Keratinocyte (primary cell): ENCODE results near the gene STYXL1. TPM values are rescaled to one million over a fixed set of nuclear protein-coding genes. Genes with fewer than 3 reads are reported as not detected.

Experiments
- DNase-seq: peaks from one replicate; pipeline ENCODE4 v3.0.0-alpha.2; 2011; ENCODE audit warnings: low read depth, missing footprints, low spot score
- FAIRE-seq: peaks from 2 replicates; lab custom pipeline; 2011; peaks lifted over from hg19 to GRCh38; lab: Jason Lieb, UNC
- H2AFZ ChIP-seq: 2 replicates; pipeline ENCODE4 v1.6.0; 2012; ENCODE audit warnings: low read length, control low read depth, inconsistent platforms; ENCODE audit not compliant: control insufficient read depth
- H3K27ac ChIP-seq: 2 replicates; pipeline ENCODE4 v1.5.1; 2011; ENCODE audit warnings: low read length; ENCODE audit not compliant: control insufficient read depth, insufficient read depth
- H3K27me3 ChIP-seq: 3 replicates; pipeline ENCODE4 v1.6.0; 2011; ENCODE audit warnings: low read length; ENCODE audit not compliant: control insufficient read depth, insufficient read depth; ENCODE audit errors: extremely low read depth
- H3K36me3 ChIP-seq, 2 experiments: 2 replicates in 1 of 2; 3 replicates in 1 of 2; pipeline ENCODE4 v1.5.1; 2011; ENCODE audit warnings: low read length in 2 of 2, mild to moderate bottlenecking in 1 of 2; ENCODE audit not compliant: control insufficient read depth in 2 of 2, insufficient read depth in 2 of 2; ENCODE audit errors: extremely low read depth in 1 of 2
- H3K4me1 ChIP-seq: 3 replicates; pipeline ENCODE4 v1.5.1; 2011; ENCODE audit warnings: low read length; ENCODE audit not compliant: control insufficient read depth, insufficient read depth; ENCODE audit errors: extremely low read depth
- H3K4me2 ChIP-seq: 3 replicates; pipeline ENCODE4 v1.6.0; 2011; ENCODE audit warnings: low read depth, low read length; ENCODE audit not compliant: control insufficient read depth, insufficient read depth; ENCODE audit errors: extremely low read depth
- H3K4me3 ChIP-seq, 3 experiments: fragments of 200-600 bp in 1 of 3; sonication (generic) in 1 of 3; 2 replicates in 2 of 3; 3 replicates in 1 of 3; pipeline ENCODE4 v1.5.1; 2011 to 2016; ENCODE audit warnings: low read length in 3 of 3, mild to moderate bottlenecking in 3 of 3, control low read depth in 2 of 3, inconsistent platforms in 1 of 3, low read depth in 1 of 3, mixed read lengths in 1 of 3, mixed run types in 1 of 3, moderate library complexity in 1 of 3; ENCODE audit not compliant: control insufficient read depth in 2 of 3, insufficient read depth in 2 of 3; ENCODE audit errors: extremely low read depth in 1 of 3
- H3K79me2 ChIP-seq: 2 replicates; pipeline ENCODE4 v1.6.0; 2012; ENCODE audit warnings: low read length; ENCODE audit not compliant: control insufficient read depth, insufficient read depth
- H3K9ac ChIP-seq: 3 replicates; pipeline ENCODE4 v1.6.0; 2011; ENCODE audit warnings: low read length; ENCODE audit not compliant: control insufficient read depth, insufficient read depth; ENCODE audit errors: extremely low read depth
- H3K9me1 ChIP-seq: 3 replicates; pipeline ENCODE4 v1.6.0; 2011; ENCODE audit warnings: low read length; ENCODE audit not compliant: control insufficient read depth, insufficient read depth; ENCODE audit errors: extremely low read depth
- H3K9me3 ChIP-seq: 2 replicates; pipeline ENCODE4 v1.5.1; 2012; ENCODE audit warnings: low read depth, low read length; ENCODE audit not compliant: control insufficient read depth
- H4K20me1 ChIP-seq: 3 replicates; pipeline ENCODE4 v1.6.0; 2011; ENCODE audit warnings: low read length; ENCODE audit not compliant: control insufficient read depth, insufficient read depth; ENCODE audit errors: extremely low read depth
- EZH2 ChIP-seq: IDR thresholded peaks from one replicate; pipeline ENCODE4 v1.6.1; 2012; ENCODE audit warnings: inconsistent platforms, mild to moderate bottlenecking, low read length, moderate library complexity
- dilution Hi-C: fragments of 300-500 bp; cut with MboI; formaldehyde crosslinking; loops from one replicate; pipeline ENCODE4 v1.7.0; 2020; ENCODE audit warnings: low sequenced_read_pairs; ENCODE audit not compliant: extremely low pct_ligation_motif_present
- polyA plus RNA-seq, 5 experiments: library from polyadenylated mRNA; depleted of rRNA in 3 of 5; stranded (reverse) in 3 of 5; stranded (forward) in 1 of 5; unstranded in 1 of 5; fragments of >200 nt; gene quantifications; 1 replicate in 1 of 5; 2 replicates in 3 of 5; 3 replicates in 1 of 5; pipeline versions ENCODE4 v1.2.1 to v1.2.3, GENCODE V29; 2011 to 2012; ENCODE audit warnings: missing spikeins in 2 of 5, low read depth in 1 of 5, low replicate concordance in 1 of 5
- TF ChIP-seq, protein P1 (sequence below), 3 experiments: IDR thresholded peaks in 1 of 3; conservative IDR thresholded peaks in 1 of 3; optimal IDR thresholded peaks in 1 of 3; 2 replicates in 2 of 3; 3 replicates in 1 of 3; pipeline versions ENCODE3 to v1.5.1; 2011; ENCODE audit warnings: low read length in 3 of 3, mild to moderate bottlenecking in 3 of 3, moderate library complexity in 2 of 3, control low read depth in 1 of 3, inconsistent platforms in 1 of 3; ENCODE audit not compliant: insufficient read depth in 2 of 3; ENCODE audit errors: extremely low read depth in 1 of 3

The STYXL1 gene
- polyA plus RNA-seq, 1 donor (not counting 4 experiments of a cell fraction or from before 2014, with no cell fraction given): 76.2 TPM

DNA sequence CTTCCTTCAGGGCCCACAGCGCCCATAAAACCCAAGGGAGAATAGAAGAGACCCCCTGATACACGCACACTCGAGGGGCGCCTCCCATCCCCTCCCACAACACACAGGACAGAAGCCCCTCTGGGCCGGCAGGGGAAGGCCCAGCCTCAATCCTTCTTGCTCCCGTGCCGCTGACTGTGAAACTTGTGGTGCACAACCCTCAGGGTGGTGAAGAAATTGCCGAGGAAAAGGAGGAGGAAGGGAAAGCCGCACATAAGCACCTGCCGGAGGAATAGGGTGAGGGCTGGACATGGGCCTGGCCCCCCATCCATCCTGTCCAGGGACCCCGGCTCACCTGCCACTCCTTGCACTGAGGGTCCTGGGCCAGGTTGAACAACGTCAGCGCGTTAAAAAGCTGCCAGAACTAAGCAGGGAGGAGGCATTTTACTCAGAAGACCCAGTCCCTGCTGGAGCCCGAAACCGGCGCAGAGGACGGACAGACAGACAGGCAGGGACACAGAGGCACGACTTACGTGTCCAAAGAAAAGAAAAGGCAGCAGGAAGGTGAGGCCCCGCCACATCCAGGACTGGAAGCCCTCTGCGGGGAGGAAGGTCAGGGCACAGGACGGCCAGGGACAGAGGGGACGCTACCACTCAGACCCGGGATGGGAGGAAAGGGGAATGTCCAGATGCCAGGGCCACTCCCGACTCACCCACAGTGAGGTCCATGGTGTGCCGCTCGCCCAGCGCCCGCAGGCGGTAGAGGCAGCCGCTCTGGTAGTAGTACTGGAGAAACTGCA, 60.6 kb downstream of the STYXL1 start:
- H2AFZ ChIP-seq: no peak overlapping the region
- no peaks in the 10 kb centered on the region for H3K27me3 ChIP-seq
- no peak overlapping the region for H3K4me2 ChIP-seq
- H3K9me3 ChIP-seq: no peaks in the 10 kb centered on the region
- TF ChIP-seq, protein P1, sequence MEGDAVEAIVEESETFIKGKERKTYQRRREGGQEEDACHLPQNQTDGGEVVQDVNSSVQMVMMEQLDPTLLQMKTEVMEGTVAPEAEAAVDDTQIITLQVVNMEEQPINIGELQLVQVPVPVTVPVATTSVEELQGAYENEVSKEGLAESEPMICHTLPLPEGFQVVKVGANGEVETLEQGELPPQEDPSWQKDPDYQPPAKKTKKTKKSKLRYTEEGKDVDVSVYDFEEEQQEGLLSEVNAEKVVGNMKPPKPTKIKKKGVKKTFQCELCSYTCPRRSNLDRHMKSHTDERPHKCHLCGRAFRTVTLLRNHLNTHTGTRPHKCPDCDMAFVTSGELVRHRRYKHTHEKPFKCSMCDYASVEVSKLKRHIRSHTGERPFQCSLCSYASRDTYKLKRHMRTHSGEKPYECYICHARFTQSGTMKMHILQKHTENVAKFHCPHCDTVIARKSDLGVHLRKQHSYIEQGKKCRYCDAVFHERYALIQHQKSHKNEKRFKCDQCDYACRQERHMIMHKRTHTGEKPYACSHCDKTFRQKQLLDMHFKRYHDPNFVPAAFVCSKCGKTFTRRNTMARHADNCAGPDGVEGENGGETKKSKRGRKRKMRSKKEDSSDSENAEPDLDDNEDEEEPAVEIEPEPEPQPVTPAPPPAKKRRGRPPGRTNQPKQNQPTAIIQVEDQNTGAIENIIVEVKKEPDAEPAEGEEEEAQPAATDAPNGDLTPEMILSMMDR (optimal IDR thresholded peaks at IDR 0.05 in 1 of 3, IDR thresholded peaks at IDR 0.05 in 1 of 3, conservative IDR thresholded peaks at IDR 0.05 in 1 of 3; ENCODE audit: extremely low read depth in 1 of 3, insufficient read depth in 2 of 3, low read length in 3 of 3): no peak
- TF ChIP-seq EZH2: no peak
- H3K4me3 ChIP-seq: no peak overlapping the region
- H3K79me2 ChIP-seq: no peaks in the 10 kb centered on the region
- H3K9ac ChIP-seq: no peak overlapping the region
- H3K4me1 ChIP-seq: no peaks in the 10 kb centered on the region
- H4K20me1 ChIP-seq: no peaks in the 10 kb centered on the region
- H3K27ac ChIP-seq: no peak overlapping the region
- DNase-seq (no peak), FAIRE-seq (no peak)
- no peaks in the 10 kb centered on the region for H3K9me1 ChIP-seq
- dilution Hi-C loops: no loop called here
- H3K36me3 ChIP-seq: peaks cover 5 to 21% of the 10 kb centered on the region in 2 experiments

DNA sequence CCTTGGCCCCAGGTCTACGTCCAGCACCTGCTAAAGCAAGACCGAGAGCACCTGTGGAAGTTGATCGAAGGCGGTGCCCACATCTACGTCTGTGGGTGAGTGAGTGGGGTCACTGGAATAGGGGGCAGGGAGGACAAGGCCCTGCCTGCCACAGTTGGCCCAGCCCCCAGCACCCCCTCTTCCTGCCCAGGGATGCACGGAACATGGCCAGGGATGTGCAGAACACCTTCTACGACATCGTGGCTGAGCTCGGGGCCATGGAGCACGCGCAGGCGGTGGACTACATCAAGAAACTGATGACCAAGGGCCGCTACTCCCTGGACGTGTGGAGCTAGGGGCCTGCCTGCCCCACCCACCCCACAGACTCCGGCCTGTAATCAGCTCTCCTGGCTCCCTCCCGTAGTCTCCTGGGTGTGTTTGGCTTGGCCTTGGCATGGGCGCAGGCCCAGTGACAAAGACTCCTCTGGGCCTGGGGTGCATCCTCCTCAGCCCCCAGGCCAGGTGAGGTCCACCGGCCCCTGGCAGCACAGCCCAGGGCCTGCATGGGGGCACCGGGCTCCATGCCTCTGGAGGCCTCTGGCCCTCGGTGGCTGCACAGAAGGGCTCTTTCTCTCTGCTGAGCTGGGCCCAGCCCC, 61.5 kb downstream of the STYXL1 start:
- Histone ChIP-seq H3K79me2 (no peaks in the 10 kb centered on the region), H3K4me2 (no peak overlapping the region), H4K20me1 (no peaks in the 10 kb centered on the region), H3K9ac (no peak overlapping the region), H3K36me3 (peaks cover 6 to 27% of the 10 kb centered on the region in 2 experiments), H3K4me3 (no peak overlapping the region), H3K27me3 (no peaks in the 10 kb centered on the region), H3K9me1 (no peaks in the 10 kb centered on the region), H2AFZ (no peak overlapping the region), H3K9me3 (no peaks in the 10 kb centered on the region), H3K27ac (no peak overlapping the region), H3K4me1 (no peaks in the 10 kb centered on the region)
- DNase-seq: no peak
- FAIRE-seq: no peak
- dilution Hi-C loops: no loop called here
- TF ChIP-seq, protein P1 (optimal IDR thresholded peaks at IDR 0.05 in 1 of 3, IDR thresholded peaks at IDR 0.05 in 1 of 3, conservative IDR thresholded peaks at IDR 0.05 in 1 of 3; ENCODE audit: extremely low read depth in 1 of 3, insufficient read depth in 2 of 3, low read length in 3 of 3): no peak
- TF ChIP-seq EZH2: no peak
